IMR-90 (cell line): ENCODE measurements around the gene SLC22A5. TPM values are rescaled to one million over a fixed set of nuclear protein-coding genes. Genes with fewer than 3 reads are reported as not detected.

Experiments
- ATAC-seq: fragments of 200-7000 bp; cut with Tn5 transposase; 2 replicates; pipeline ENCODE4 v1.9.1; 2020; ENCODE audit warnings: low read depth, mild to moderate bottlenecking, moderate library complexity
- BruUV-seq: library from RNA; stranded (reverse); fragments of 400-500 nt; replicated peaks from 2 replicates; lab custom pipeline; 2021; lab: Mats Ljungman, UMichigan
- CTCF ChIA-PET: fragments of 300-600 bp; formaldehyde crosslinking; extraction: SDS; loops from one replicate; lab custom pipeline; 2021; ENCODE audit warnings: antibody characterized with exemption; lab: Yijun Ruan, JAX
- POLR2A ChIA-PET: fragments of 300-600 bp; sonication (Branson Sonifier 250); formaldehyde crosslinking; loops from one replicate; lab custom pipeline; 2022; ENCODE audit warnings: antibody characterized with exemption; ENCODE audit not compliant: unreplicated experiment; lab: Charles Lee
- DNase-seq: peaks from one replicate; pipeline ENCODE4 v3.0.0; 2013
- H2AFZ ChIP-seq: replicated peaks from 2 replicates; pipeline ENCODE3; 2013; ENCODE audit warnings: low read length, mild to moderate bottlenecking; ENCODE audit not compliant: poor library complexity
- H2AK5ac ChIP-seq: 2 replicates; pipeline ENCODE4 v1.6.1; 2013; ENCODE audit warnings: low read depth, low read length, inconsistent platforms
- H2AK9ac ChIP-seq: replicated peaks from 2 replicates; pipeline ENCODE3; 2013; ENCODE audit warnings: mild to moderate bottlenecking, low read depth, low read length, moderate library complexity; ENCODE audit not compliant: poor library complexity
- H2BK120ac ChIP-seq: 2 replicates; pipeline ENCODE4 v1.6.1; 2013; ENCODE audit warnings: low read depth, low read length, inconsistent platforms
- H2BK15ac ChIP-seq: 3 replicates; pipeline ENCODE4 v1.6.1; 2013; ENCODE audit warnings: low read depth, low read length, inconsistent platforms
- H2BK20ac ChIP-seq: 2 replicates; pipeline ENCODE4 v1.6.1; 2013; ENCODE audit warnings: low read depth, mild to moderate bottlenecking, inconsistent platforms, low read length, moderate library complexity
- H2BK5ac ChIP-seq: 2 replicates; pipeline ENCODE4 v1.6.1; 2013; ENCODE audit warnings: mild to moderate bottlenecking, low read depth, low read length, inconsistent platforms; ENCODE audit not compliant: poor library complexity, severe bottlenecking
- H3K14ac ChIP-seq: replicated peaks from 2 replicates; pipeline ENCODE4 v1.6.1; 2013; ENCODE audit warnings: low read depth, low read length, inconsistent platforms
- H3K18ac ChIP-seq: 2 replicates; pipeline ENCODE4 v1.6.1; 2013; ENCODE audit warnings: low read depth, low read length, control low read depth
- H3K23ac ChIP-seq: 2 replicates; pipeline ENCODE4 v1.6.1; 2013; ENCODE audit warnings: low read depth, low read length, inconsistent platforms
- H3K27ac ChIP-seq: 2 replicates; pipeline ENCODE4 v1.5.1; 2013; ENCODE audit warnings: mild to moderate bottlenecking, control low read depth, low read length; ENCODE audit not compliant: insufficient read depth
- H3K27me3 ChIP-seq: 2 replicates; pipeline ENCODE4 v1.6.1; 2013; ENCODE audit warnings: low read length; ENCODE audit not compliant: control insufficient read depth, insufficient read depth
- H3K36me3 ChIP-seq: 2 replicates; pipeline ENCODE4 v1.6.1; 2013; ENCODE audit warnings: low read length, mixed read lengths; ENCODE audit not compliant: control insufficient read depth, insufficient read depth
- H3K4ac ChIP-seq: 2 replicates; pipeline ENCODE4 v1.6.1; 2013; ENCODE audit warnings: low read depth, low read length, inconsistent platforms
- H3K4me1 ChIP-seq: 2 replicates; pipeline ENCODE4 v1.6.1; 2013; ENCODE audit warnings: low read length, mixed read lengths; ENCODE audit not compliant: control insufficient read depth, insufficient read depth
- H3K4me2 ChIP-seq: 2 replicates; pipeline ENCODE4 v1.6.1; 2013; ENCODE audit warnings: low read depth, mild to moderate bottlenecking, control low read depth, low read length, moderate library complexity
- H3K4me3 ChIP-seq: 2 replicates; pipeline ENCODE4 v1.5.1; 2013; ENCODE audit warnings: low read depth, mild to moderate bottlenecking, control low read depth, low read length, moderate library complexity; ENCODE audit not compliant: insufficient read depth
- H3K56ac ChIP-seq: 2 replicates; pipeline ENCODE4 v1.6.1; 2013; ENCODE audit warnings: low read length, inconsistent platforms; ENCODE audit not compliant: insufficient read depth; ENCODE audit errors: extremely low read depth
- H3K79me1 ChIP-seq, 2 experiments: 2 replicates each; pipeline ENCODE4 v1.6.1; 2013; ENCODE audit warnings: low read length in 2 of 2, inconsistent platforms in 1 of 2, low read depth in 1 of 2
- H3K9ac ChIP-seq: 2 replicates; pipeline ENCODE4 v1.6.1; 2013; ENCODE audit warnings: low read depth, low read length, control low read depth
- H3K9me1 ChIP-seq: 2 replicates; pipeline ENCODE4 v1.6.1; 2013; ENCODE audit warnings: low read length, inconsistent platforms; ENCODE audit not compliant: insufficient read depth
- H3K9me3 ChIP-seq: 2 replicates; pipeline ENCODE4 v1.6.1; 2013; ENCODE audit warnings: low read length; ENCODE audit not compliant: control insufficient read depth, insufficient read depth
- H4K20me1 ChIP-seq: 2 replicates; pipeline ENCODE4 v1.6.1; 2013; ENCODE audit warnings: low read length, inconsistent platforms; ENCODE audit not compliant: insufficient read depth
- H4K5ac ChIP-seq: 2 replicates; pipeline ENCODE4 v1.6.1; 2013; ENCODE audit warnings: mild to moderate bottlenecking, low read depth, low read length, control low read depth
- H4K8ac ChIP-seq, 2 experiments: 2 replicates each; pipeline ENCODE4 v1.6.1; 2013; ENCODE audit warnings: low read depth in 2 of 2, low read length in 2 of 2, control low read depth in 1 of 2, inconsistent platforms in 1 of 2
- H4K91ac ChIP-seq: 2 replicates; pipeline ENCODE4 v1.6.1; 2013; ENCODE audit warnings: low read depth, low read length, inconsistent platforms; ENCODE audit not compliant: insufficient read depth
- CEBPB ChIP-seq: IDR thresholded peaks from 2 replicates; pipeline ENCODE4 v1.6.1; 2012; ENCODE audit warnings: low read depth, low read length, improper control_type of control experiment
- CHD1 ChIP-seq: IDR thresholded peaks from 2 replicates; pipeline ENCODE4 v1.6.1; 2012; ENCODE audit warnings: low read depth, low read length, improper control_type of control experiment
- CTCF ChIP-seq: conservative IDR thresholded peaks from 2 replicates; pipeline ENCODE4 v1.5.1; 2012; ENCODE audit warnings: mild to moderate bottlenecking, low read depth, low read length, improper control_type of control experiment
- FOS ChIP-seq: fragments of 150-350 bp; IDR thresholded peaks from 2 replicates; pipeline ENCODE4 v1.6.1; 2016; ENCODE audit warnings: low read depth, low read length
- MAFK ChIP-seq: IDR thresholded peaks from 2 replicates; pipeline ENCODE4 v1.6.1; 2012; ENCODE audit warnings: low read depth, low read length, improper control_type of control experiment
- MAZ ChIP-seq: IDR thresholded peaks from 2 replicates; pipeline ENCODE4 v1.6.1; 2012; ENCODE audit warnings: low read depth, mild to moderate bottlenecking, low read length, improper control_type of control experiment, moderate library complexity, borderline replicate concordance
- MXI1 ChIP-seq: IDR thresholded peaks from 2 replicates; pipeline ENCODE4 v1.6.1; 2012; ENCODE audit warnings: low read depth, mild to moderate bottlenecking, low read length, moderate library complexity, borderline replicate concordance
- NFE2L2 ChIP-seq: fragments of 150-350 bp; IDR thresholded peaks from 2 replicates; pipeline ENCODE4 v1.6.1; 2016; ENCODE audit warnings: low read depth, mild to moderate bottlenecking, low read length
- POLR2A ChIP-seq: IDR thresholded peaks from 2 replicates; pipeline ENCODE4 v1.6.1; 2012; ENCODE audit warnings: mild to moderate bottlenecking, low read depth, low read length
- RCOR1 ChIP-seq: IDR thresholded peaks from 2 replicates; pipeline ENCODE4 v1.6.1; 2012; ENCODE audit warnings: mild to moderate bottlenecking, low read length, improper control_type of control experiment; ENCODE audit not compliant: insufficient replicate concordance
- RFX5 ChIP-seq: IDR thresholded peaks from 2 replicates; pipeline ENCODE4 v1.8.0; 2012; ENCODE audit warnings: low read depth, mild to moderate bottlenecking, low read length, moderate library complexity
- SMC3 ChIP-seq: fragments of 150-350 bp; IDR thresholded peaks from 2 replicates; pipeline ENCODE4 v1.6.1; 2016; ENCODE audit warnings: low read depth, mild to moderate bottlenecking, antibody characterized with exemption, low read length, moderate library complexity
- USF2 ChIP-seq: fragments of 150-350 bp; IDR thresholded peaks from 2 replicates; pipeline ENCODE4 v1.6.1; 2017; ENCODE audit warnings: mild to moderate bottlenecking, antibody characterized with exemption, low read length, low read depth
- WGBS, 2 experiments: methylation state at CpG; one replicate each; pipeline versions ENCODE4 v1.1.5 to v1.1.7; 2013; ENCODE audit warnings: missing lambda C conversion rate in 2 of 2; ENCODE audit not compliant: insufficient read length in 1 of 2; ENCODE audit errors: extremely low coverage in 2 of 2; 5-methylcytosine and 5-hydroxymethylcytosine counted together
- dilution Hi-C: fragments of 300-500 bp; cut with HindIII; formaldehyde crosslinking; loops from one replicate; pipeline ENCODE4 v1.14.3; 2018; ENCODE audit warnings: low sequenced_read_pairs; ENCODE audit not compliant: unreplicated experiment
- in situ Hi-C: fragments of 300-500 bp; cut with MboI; formaldehyde crosslinking; loops from 3 replicates; pipeline ENCODE4 v1.14.3; 2019; ENCODE audit warnings: low sequenced_read_pairs, inconsistent platforms, mixed read lengths
- intact Hi-C: fragments of 100-400 bp; cut with micrococcal nuclease; formaldehyde crosslinking; loops from 2 replicates; pipeline ENCODE4 v1.10.0; 2022
- polyA plus RNA-seq, 3 experiments: library from polyadenylated mRNA; depleted of rRNA; stranded (reverse); fragments of >200 nt; gene quantifications; 2 replicates each; pipeline ENCODE4 v1.2.3, GENCODE V29; 2012; ENCODE audit warnings: low replicate concordance in 1 of 3
- total RNA-seq: library from RNA; depleted of rRNA; stranded (reverse); fragments of >200 nt; gene quantifications from 2 replicates; pipeline ENCODE4 v1.2.3, GENCODE V29; 2012

SLC22A5 gene
- total and polyA plus RNA-seq, 2 of the 4 experiments (the other 2 are of a cell fraction) = 6.1 to 7.1 TPM

DNA sequence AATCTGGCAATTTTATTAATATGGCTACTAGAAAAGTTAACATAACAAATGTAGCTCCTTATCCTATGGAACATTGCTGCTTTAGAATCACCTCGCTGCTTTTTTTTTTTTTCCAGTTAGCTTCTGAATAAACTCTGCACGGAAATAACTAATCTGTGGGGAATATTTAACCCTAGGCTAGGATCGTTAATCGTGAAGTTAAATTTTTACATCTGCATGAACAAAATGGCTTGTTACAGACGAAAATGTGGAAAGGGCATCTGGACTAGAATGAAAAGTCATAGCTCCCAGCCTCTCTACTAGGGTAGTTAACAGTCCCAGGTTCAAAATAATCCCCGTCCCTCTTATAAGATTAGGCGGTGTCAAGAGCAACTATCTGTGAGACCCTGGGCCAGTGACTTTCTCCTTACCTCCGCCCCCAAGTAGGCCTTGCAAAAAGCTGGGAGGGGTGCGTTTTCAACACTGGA lies 470 bp upstream of the SLC22A5 start:
- no peak overlapping the region; the same call in 1 of the 2 replicates for H3K27ac ChIP-seq
- intact Hi-C loops = loop anchor here (2.0 to 5.0 kb wide), 3 partner anchors 100 to 187 kb away; no protein-coding TSS in a partner anchor

More for the DNA sequence above, 470 bp upstream of the SLC22A5 start:
- dilution Hi-C loops = no loop called here
- Histone ChIP-seq H2BK20ac (no peak overlapping the region), H3K14ac (no peak overlapping the region), H2BK120ac (no peak overlapping the region), H3K4ac (peak overlapping the region; percentile 63; the same call in 1 of the 2 replicates), H3K27me3 (no peaks in the 10 kb centered on the region), H4K91ac (peak overlapping the region; percentile 71; the same call in 1 of the 2 replicates), H3K36me3 (no peaks in the 10 kb centered on the region), H3K18ac (peak overlapping the region; percentile 18; the same call in 1 of the 2 replicates), H4K5ac (peak overlapping the region; percentile 78; the same call in 1 of the 2 replicates), H2BK5ac (no peak overlapping the region), H2AFZ (peak overlapping the region; percentile 100), H3K9me1 (peaks cover 9% of the 10 kb centered on the region), H3K4me1 (peaks cover 13% of the 10 kb centered on the region), H4K8ac (peak overlapping the region; percentile 77 to 94; a peak in 3 of 4 replicates), H2AK5ac (no peak overlapping the region), H3K4me2 (peak overlapping the region; percentile 96), H3K9ac (peak overlapping the region; percentile 59), H3K4me3 (peak overlapping the region; percentile 88), H2BK15ac (no peak overlapping the region), H3K9me3 (no peaks in the 10 kb centered on the region), H3K79me1 (peaks cover 0 to 10% of the 10 kb centered on the region in 2 experiments; a peak in 1 of 4 replicates), H3K23ac (peak overlapping the region; percentile 23; the same call in 1 of the 2 replicates), H4K20me1 (no peaks in the 10 kb centered on the region), H2AK9ac (peak overlapping the region; percentile 87), H3K56ac (no peak overlapping the region)
- ATAC-seq (no peak; the same call in 1 of the 2 replicates), DNase-seq (no peak)
- ChIA-PET CTCF (interaction anchor here (0.6 to 1.2 kb wide), 5 partner anchors 14 to 459 kb away, joined by 3 read pairs; no protein-coding TSS in a partner anchor), POLR2A (no interaction called here)
- WGBS, 2 experiments = 0% methylated on average over 2 of the region's 9 CpGs; no CpG with 5 or more reads in 1 of the 2 experiments
- in situ Hi-C loops = loop anchor here (10.0 kb wide), 1 partner anchor 304 kb away; the partner anchor contains the start of gene IL3
- no peak for TF ChIP-seq MAFK
- no peak for TF ChIP-seq NFE2L2
- no peak for TF ChIP-seq CEBPB
- TF ChIP-seq MAZ = no peak
- TF ChIP-seq CHD1 = no peak
- no peak for TF ChIP-seq POLR2A
- TF ChIP-seq MXI1 = no peak
- TF ChIP-seq CTCF = no peak
- no peak for TF ChIP-seq RCOR1
- no peak for TF ChIP-seq SMC3
- no peak for TF ChIP-seq RFX5
- TF ChIP-seq FOS = no peak
- TF ChIP-seq USF2 = no peak
- no TSS peak for BruUV-seq
